ENCODE results near the gene ANO4.

ANO4 gene

DNA sequence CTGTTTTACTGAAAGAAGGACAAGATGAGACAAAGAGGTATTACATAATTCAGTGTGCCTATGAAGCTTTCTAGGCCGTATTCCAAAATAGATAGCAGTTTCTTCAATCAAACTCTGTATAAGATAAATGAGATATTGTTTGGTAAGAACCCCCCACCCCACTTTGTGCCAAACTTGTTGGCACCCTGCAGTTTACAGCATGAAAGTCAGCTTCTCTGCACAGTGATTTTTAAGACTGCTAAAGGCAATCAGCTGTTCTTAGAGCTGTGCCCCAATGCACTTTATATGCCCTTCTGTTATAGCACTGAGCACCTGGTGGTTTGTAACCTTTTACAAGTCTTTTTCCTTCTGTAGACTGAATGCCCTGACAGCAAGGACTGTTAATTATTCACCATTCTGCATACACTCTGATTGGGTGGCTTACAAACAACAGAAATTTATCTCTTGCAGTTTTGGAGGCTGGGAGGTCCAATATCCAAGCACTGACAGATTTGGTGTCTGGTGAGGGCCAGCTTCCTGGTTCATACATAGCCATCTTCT, 76.7 kb downstream of the ANO4 start:
- TF ChIP-seq GABPA (IDR thresholded peaks at IDR 0.05; ENCODE audit: low read depth) (no peak), REST (IDR thresholded peaks at IDR 0.05; ENCODE audit: insufficient replicate concordance, low read depth) (no peak), POLR2AphosphoS5 (IDR thresholded peaks at IDR 0.05; ENCODE audit: low read depth) (no peak), SPI1 (IDR thresholded peaks at IDR 0.05; ENCODE audit: borderline replicate concordance, low read depth) (no peak)
- TF ChIP-seq, protein P1, sequence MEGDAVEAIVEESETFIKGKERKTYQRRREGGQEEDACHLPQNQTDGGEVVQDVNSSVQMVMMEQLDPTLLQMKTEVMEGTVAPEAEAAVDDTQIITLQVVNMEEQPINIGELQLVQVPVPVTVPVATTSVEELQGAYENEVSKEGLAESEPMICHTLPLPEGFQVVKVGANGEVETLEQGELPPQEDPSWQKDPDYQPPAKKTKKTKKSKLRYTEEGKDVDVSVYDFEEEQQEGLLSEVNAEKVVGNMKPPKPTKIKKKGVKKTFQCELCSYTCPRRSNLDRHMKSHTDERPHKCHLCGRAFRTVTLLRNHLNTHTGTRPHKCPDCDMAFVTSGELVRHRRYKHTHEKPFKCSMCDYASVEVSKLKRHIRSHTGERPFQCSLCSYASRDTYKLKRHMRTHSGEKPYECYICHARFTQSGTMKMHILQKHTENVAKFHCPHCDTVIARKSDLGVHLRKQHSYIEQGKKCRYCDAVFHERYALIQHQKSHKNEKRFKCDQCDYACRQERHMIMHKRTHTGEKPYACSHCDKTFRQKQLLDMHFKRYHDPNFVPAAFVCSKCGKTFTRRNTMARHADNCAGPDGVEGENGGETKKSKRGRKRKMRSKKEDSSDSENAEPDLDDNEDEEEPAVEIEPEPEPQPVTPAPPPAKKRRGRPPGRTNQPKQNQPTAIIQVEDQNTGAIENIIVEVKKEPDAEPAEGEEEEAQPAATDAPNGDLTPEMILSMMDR (IDR thresholded peaks at IDR 0.05; ENCODE audit: insufficient read depth, low read length) = no peak
- Histone ChIP-seq H3K27me3 (ENCODE audit: insufficient read depth, poor library complexity, severe bottlenecking) (no peaks in the 10 kb centered on the region), H3K27ac (replicated peaks) (no peak overlapping the region), H3K4me3 (replicated peaks; ENCODE audit: insufficient read depth, low read length) (no peak overlapping the region)
- no peak for DNase-seq (ENCODE audit: low read depth in 1 of 2, low spot score in 1 of 2)

GRCh38 chr12:100875156-100875555, 80.6 kb downstream of the ANO4 start:
- Histone ChIP-seq H3K27ac (replicated peaks) (no peak overlapping the region), H3K4me3 (replicated peaks; ENCODE audit: insufficient read depth, low read length) (no peak overlapping the region), H3K27me3 (ENCODE audit: insufficient read depth, poor library complexity, severe bottlenecking) (no peaks in the 10 kb centered on the region)
- TF ChIP-seq, protein P1 (IDR thresholded peaks at IDR 0.05; ENCODE audit: insufficient read depth, low read length) = no peak
- TF ChIP-seq SPI1 (IDR thresholded peaks at IDR 0.05; ENCODE audit: borderline replicate concordance, low read depth) = no peak
- TF ChIP-seq GABPA (IDR thresholded peaks at IDR 0.05; ENCODE audit: low read depth) = no peak
- no peak for TF ChIP-seq POLR2AphosphoS5 (IDR thresholded peaks at IDR 0.05; ENCODE audit: low read depth)
- TF ChIP-seq REST (IDR thresholded peaks at IDR 0.05; ENCODE audit: insufficient replicate concordance, low read depth) = no peak
- no peak for DNase-seq (ENCODE audit: low read depth in 1 of 2, low spot score in 1 of 2)

- TF ChIP-seq POLR2AphosphoS5 (IDR thresholded peaks at IDR 0.05; ENCODE audit: low read depth) (no peak), SPI1 (IDR thresholded peaks at IDR 0.05; ENCODE audit: borderline replicate concordance, low read depth) (no peak), GABPA (IDR thresholded peaks at IDR 0.05; ENCODE audit: low read depth) (no peak), REST (IDR thresholded peaks at IDR 0.05; ENCODE audit: insufficient replicate concordance, low read depth) (no peak)
- TF ChIP-seq, protein P1 (IDR thresholded peaks at IDR 0.05; ENCODE audit: insufficient read depth, low read length) = no peak
- H3K4me3 ChIP-seq (replicated peaks; ENCODE audit: insufficient read depth, low read length) = no peak overlapping the region
- no peaks in the 10 kb centered on the region for H3K27me3 ChIP-seq (ENCODE audit: insufficient read depth, poor library complexity, severe bottlenecking)
Observed at GRCh38 chr12:100875771-100876170, 81.2 kb downstream of the ANO4 start.

More at GRCh38 chr12:100875771-100876170, 81.2 kb downstream of the ANO4 start:
- no peak overlapping the region for H3K27ac ChIP-seq (replicated peaks)
- no peak for DNase-seq (ENCODE audit: low read depth in 1 of 2, low spot score in 1 of 2)

Data from HL-60 (cell line).